RWPE1 (cell line): ENCODE measurements around the gene LMBRD2.
"Not testable (repeated sequence)": the region's sequence is repeated elsewhere in the genome, so short reads cannot be mapped to it uniquely, and the experiment has no call there.

ENCODE experiments used
- CTCF ChIA-PET: fragments of 350-600 bp; sonication (Branson Sonifier 250); formaldehyde crosslinking; extraction: SDS; loops from one replicate; lab custom pipeline; 2021; lab: Yijun Ruan, JAX
- POLR2A ChIA-PET: fragments of 400-600 bp; formaldehyde crosslinking; extraction: SDS; loops from one replicate; lab custom pipeline; 2020; ENCODE audit warnings: antibody characterized with exemption; ENCODE audit not compliant: low non-redundant PET; lab: Yijun Ruan, JAX
- DNase-seq: peaks from one replicate; pipeline ENCODE4 v3.0.0; 2012; ENCODE audit warnings: low spot score
- H3K27ac ChIP-seq: fragments of 450-650 bp; 2 replicates; pipeline ENCODE4 v1.5.1; 2017
- TF ChIP-seq, protein P1 (sequence below): fragments of 450-650 bp; conservative IDR thresholded peaks from 2 replicates; pipeline ENCODE4 v1.5.1; 2017; ENCODE audit warnings: low read depth, mild to moderate bottlenecking

LMBRD2 gene

DNA sequence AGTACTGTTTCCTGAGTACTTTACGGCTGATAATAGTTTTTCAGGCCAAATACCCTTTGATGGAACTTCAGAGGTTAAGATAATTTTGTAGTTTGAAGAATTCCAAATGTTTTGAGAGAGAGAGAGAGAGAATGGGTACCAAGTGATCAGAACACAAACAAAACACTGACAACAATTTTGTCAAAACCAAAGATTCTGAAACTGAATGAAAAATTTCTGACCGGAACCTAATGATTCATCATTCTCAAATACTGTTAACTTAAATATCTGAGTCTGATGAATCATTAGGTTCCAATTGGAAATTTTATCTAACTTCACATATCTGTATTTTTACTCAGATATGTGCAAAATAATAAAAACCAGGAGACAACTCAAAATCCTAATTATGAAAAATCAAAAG lies 4.0 kb downstream of the LMBRD2 start:
- TF ChIP-seq, protein P1, sequence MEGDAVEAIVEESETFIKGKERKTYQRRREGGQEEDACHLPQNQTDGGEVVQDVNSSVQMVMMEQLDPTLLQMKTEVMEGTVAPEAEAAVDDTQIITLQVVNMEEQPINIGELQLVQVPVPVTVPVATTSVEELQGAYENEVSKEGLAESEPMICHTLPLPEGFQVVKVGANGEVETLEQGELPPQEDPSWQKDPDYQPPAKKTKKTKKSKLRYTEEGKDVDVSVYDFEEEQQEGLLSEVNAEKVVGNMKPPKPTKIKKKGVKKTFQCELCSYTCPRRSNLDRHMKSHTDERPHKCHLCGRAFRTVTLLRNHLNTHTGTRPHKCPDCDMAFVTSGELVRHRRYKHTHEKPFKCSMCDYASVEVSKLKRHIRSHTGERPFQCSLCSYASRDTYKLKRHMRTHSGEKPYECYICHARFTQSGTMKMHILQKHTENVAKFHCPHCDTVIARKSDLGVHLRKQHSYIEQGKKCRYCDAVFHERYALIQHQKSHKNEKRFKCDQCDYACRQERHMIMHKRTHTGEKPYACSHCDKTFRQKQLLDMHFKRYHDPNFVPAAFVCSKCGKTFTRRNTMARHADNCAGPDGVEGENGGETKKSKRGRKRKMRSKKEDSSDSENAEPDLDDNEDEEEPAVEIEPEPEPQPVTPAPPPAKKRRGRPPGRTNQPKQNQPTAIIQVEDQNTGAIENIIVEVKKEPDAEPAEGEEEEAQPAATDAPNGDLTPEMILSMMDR, result no peak
- ChIA-PET POLR2A (no interaction called here), CTCF (no interaction called here)
- H3K27ac ChIP-seq, result no peak overlapping the region
- no peak for DNase-seq

DNA sequence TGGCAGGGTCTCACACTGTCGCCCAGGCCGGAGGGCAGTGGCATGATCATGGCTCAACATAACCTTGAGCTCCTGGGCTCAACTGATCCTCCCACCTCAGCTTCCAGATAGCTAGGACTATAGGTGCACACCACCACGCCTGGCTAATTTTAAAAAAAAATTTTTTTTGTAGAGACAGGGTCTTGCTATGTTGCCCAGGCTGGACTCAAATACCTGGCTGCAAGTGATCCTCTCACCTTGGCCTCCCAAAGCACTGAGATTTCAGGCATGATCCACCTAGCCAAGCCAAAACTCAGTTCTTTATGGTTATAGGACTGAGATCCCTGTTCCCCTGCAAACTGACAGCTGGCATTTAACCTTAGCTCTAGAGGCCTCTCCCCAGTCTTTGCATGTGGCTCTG lies 5.3 kb downstream of the LMBRD2 start:
- DNase-seq, result no peak
- CTCF ChIA-PET, result interaction anchor here (0.7 kb wide), 1 partner anchor 100 kb away, joined by 3 read pairs; no protein-coding TSS in a partner anchor
- POLR2A ChIA-PET, result no interaction called here
- TF ChIP-seq, protein P1, result no peak
- no peak overlapping the region for H3K27ac ChIP-seq

DNA sequence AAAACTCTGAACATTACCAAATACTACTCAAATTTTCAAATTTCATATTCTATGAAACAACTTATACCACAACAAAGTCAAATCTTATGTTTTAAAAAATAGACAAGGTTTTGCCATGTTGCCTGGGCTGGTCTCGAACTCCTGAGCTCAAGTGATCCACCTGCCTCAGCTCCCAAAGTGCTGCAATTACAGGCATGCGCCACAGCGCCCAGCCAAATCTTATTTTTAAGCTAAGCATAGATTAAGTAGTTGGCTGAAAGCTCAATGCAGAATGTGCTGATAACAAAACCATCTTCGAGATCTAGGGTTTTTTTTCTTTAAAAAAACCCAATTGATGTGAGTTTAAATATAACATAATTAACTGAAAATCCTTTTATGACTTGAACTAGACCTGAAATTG lies 6.4 kb downstream of the LMBRD2 start:
- CTCF ChIA-PET, result no interaction called here
- POLR2A ChIA-PET, result no interaction called here

DNA sequence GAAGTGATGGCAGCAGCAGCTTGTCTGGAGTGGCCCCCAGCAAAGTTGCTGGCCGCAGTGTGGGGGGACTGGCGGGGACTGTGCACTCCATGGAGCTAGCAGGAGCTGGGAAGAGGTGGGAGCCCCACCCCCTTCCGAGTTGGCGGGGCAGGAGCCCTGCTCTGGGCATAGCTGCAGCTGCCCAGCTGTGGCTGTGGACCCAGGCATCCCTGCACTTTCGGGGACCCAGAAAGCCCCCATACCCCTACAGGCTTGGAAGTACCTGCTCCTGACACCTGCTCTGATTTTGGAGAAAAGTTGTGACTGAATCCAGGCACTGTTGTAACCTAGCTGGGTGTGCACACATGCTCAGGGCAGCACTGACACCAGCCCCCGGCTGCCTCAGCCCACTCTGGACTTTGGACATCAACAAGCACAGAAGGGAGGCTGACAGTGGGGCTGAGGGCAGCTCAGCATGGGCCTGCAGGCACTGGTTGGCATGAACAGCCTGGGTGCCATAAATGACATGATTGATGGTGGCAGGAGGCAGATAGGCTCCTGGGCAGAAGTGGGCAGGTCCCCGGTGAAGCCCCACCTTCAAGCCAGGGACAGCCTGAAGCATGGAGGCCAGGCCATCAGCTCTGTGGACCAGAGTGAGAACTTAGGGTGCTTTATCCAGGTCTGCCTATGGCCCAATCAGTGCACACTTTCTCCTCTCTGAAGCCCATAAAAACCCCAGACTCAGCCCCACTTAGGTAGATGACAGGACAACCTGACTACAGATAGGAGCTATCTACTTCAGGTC lies 12.6 kb downstream of the LMBRD2 start:
- ChIA-PET CTCF (interaction anchor here (0.6 kb wide), 1 partner anchor 47 kb away, joined by 3 read pairs; no protein-coding TSS in a partner anchor), POLR2A (no interaction called here)
- TF ChIP-seq, protein P1, result no peak
- DNase-seq, result no peak
- H3K27ac ChIP-seq, result no peak overlapping the region

More for the DNA sequence above, 6.4 kb downstream of the LMBRD2 start:
- H3K27ac ChIP-seq, result no peak overlapping the region
- TF ChIP-seq, protein P1, result no peak
- no peak for DNase-seq

DNA sequence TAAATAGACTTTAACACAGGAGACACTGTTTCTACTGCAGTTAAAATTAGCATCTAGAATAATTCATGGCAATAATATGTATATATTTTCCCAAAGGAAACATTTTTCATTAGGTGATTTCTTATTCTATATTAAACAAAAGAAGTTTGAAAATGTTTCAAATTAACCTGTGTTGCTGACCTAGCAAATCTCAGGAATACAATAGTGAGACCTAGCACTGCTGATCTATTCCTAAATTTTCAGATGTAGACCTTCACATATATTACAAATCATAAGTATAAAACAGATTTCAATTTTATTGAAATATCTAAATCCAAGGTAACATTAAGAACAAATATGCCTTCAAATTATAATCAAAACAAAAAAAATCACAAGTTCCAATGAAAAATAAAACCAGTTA lies 15.1 kb downstream of the LMBRD2 start:
- POLR2A ChIA-PET, result no interaction called here
- TF ChIP-seq, protein P1, result no peak
- H3K27ac ChIP-seq, result no peak overlapping the region
- DNase-seq, result no peak
- CTCF ChIA-PET, result no interaction called here

DNA sequence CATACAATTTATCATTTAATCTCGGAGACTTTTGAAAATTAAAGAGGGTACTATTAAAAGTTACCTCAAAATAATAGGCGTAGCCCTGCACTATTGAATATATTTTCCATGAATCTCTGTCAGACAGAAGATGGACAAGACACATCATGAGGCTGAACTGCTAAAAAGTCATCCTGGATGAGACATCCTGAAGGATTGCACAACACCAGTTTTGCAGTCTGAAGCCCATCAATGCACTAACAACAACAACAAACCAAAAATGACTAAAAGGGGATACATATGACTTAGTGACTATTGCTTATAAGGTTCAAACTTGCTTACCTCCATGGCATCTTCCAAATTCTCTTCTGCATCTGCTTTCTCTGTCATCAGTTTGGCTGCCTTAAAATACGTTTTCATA lies 15.7 kb downstream of the LMBRD2 start:
- DNase-seq, result no peak
- TF ChIP-seq, protein P1, result no peak
- CTCF ChIA-PET, result no interaction called here
- H3K27ac ChIP-seq, result no peak overlapping the region
- POLR2A ChIA-PET, result no interaction called here

DNA sequence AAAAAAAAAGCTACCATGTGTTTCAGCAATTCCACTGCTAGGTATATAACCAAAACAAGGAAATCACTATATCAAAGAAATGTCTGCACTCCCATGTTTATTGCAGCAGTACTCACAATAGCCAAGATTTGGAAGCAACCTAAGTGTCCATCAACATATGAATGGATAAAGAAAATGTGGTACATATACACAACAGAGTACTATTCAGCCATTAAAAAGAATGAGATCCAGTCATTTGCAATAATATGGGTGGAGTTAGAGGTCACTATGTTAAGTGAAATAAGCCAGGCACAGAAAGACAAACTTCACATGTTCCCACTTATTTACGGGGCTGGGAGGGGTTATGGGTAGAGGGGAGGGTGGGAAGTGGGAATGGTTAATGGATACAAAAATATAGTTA lies 18.7 kb downstream of the LMBRD2 start:
- POLR2A ChIA-PET, DNase-seq, H3K27ac ChIP-seq: not testable (repeated sequence)
- CTCF ChIA-PET, result interaction anchor here (0.6 kb wide), 1 partner anchor 900 kb away, joined by 3 read pairs; no protein-coding TSS in a partner anchor

DNA sequence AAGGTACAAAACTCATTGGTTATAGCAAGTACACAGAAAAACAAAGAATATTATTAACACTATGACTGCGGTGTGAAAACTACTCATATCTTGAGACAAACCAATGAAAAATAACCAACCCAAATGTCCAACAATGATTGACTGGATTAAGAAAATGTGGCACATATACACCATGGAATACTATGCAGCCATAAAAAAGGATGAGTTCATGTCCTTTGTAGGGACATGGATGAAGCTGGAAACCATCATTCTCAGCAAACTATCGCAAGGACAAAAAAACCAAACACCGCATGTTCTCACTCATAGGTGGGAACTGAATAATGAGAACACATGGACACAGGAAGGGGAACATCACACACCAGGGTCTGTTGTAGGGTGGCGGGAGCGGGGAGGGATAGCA lies 22.0 kb downstream of the LMBRD2 start:
- POLR2A ChIA-PET, H3K27ac ChIP-seq, DNase-seq, CTCF ChIA-PET: not testable (repeated sequence)
